K562 (cell line): Measurements from ENCODE around the gene IL17RB.

Experiments used
- ARID2 ChIP-seq: fragments of 450-650 bp; IDR thresholded peaks from 2 replicates; pipeline ENCODE4 v1.6.1; 2017; ENCODE audit warnings: antibody characterized with exemption, mild to moderate bottlenecking
- CEBPB ChIP-seq: fragments of 450-650 bp; IDR thresholded peaks from 2 replicates; pipeline ENCODE4 v1.6.1; 2016; ENCODE audit warnings: missing genetic modification characterization, missing compliant biosample characterization
- CTCF ChIP-seq, 3 experiments: IDR thresholded peaks in 2 of 3; conservative IDR thresholded peaks in 1 of 3; 2 replicates each; pipeline ENCODE4 v1.5.1; 2011 to 2012; ENCODE audit warnings: low read length in 3 of 3, mild to moderate bottlenecking in 3 of 3, control low read depth in 2 of 3, improper control_type of control experiment in 1 of 3, inconsistent platforms in 1 of 3, low read depth in 1 of 3, mixed read lengths in 1 of 3, moderate library complexity in 1 of 3; ENCODE audit not compliant: insufficient read depth in 2 of 3
- EP300 ChIP-seq: IDR thresholded peaks from 2 replicates; pipeline ENCODE4 v1.6.1; 2012; ENCODE audit warnings: low read length, improper control_type of control experiment
- ILF3 ChIP-seq: fragments of 450-650 bp; IDR thresholded peaks from 2 replicates; pipeline ENCODE4 v1.6.1; 2018; ENCODE audit warnings: antibody characterized with exemption, mild to moderate bottlenecking, moderate library complexity, borderline replicate concordance
- MEIS2 ChIP-seq: fragments of 450-650 bp; IDR thresholded peaks from 2 replicates; pipeline ENCODE4 v1.6.1; 2014; ENCODE audit warnings: mild to moderate bottlenecking; ENCODE audit not compliant: partially characterized antibody
- MNT ChIP-seq, 2 experiments: fragments of 450-650 bp; conservative IDR thresholded peaks; 2 replicates each; pipeline ENCODE4 v1.6.1; 2017; ENCODE audit warnings: mild to moderate bottlenecking in 2 of 2, moderate library complexity in 2 of 2
- PHF21A ChIP-seq: fragments of 450-650 bp; IDR thresholded peaks from 2 replicates; pipeline ENCODE4 v1.6.1; 2017; ENCODE audit warnings: low read depth, borderline replicate concordance
- THRAP3 ChIP-seq: fragments of 450-650 bp; IDR thresholded peaks from 2 replicates; pipeline ENCODE4 v1.6.1; 2016; ENCODE audit warnings: mild to moderate bottlenecking, inconsistent platforms, borderline replicate concordance
- ZBTB1 ChIP-seq: sonication (generic); formaldehyde crosslinking; IDR thresholded peaks from 2 replicates; pipeline ENCODE4 v1.8.1; 2023; ENCODE audit warnings: missing genetic modification reagents, low read depth, mild to moderate bottlenecking, borderline replicate concordance
- ZNF609 ChIP-seq: sonication (generic); formaldehyde crosslinking; IDR thresholded peaks from 2 replicates; pipeline ENCODE4 v1.8.1; 2023; ENCODE audit warnings: missing genetic modification reagents, mild to moderate bottlenecking, borderline replicate concordance
- ZNF785 ChIP-seq: fragments of 250-450 bp; sonication (Bioruptor Pico); IDR thresholded peaks from 2 replicates; pipeline ENCODE4 v1.4.0; 2020; ENCODE audit warnings: mild to moderate bottlenecking

GRCh38 chr3:53819163-53819868, 27.1 kb upstream of the IL17RB start:
- TF ChIP-seq PHF21A = no peak
- TF ChIP-seq ARID2 = no peak
- TF ChIP-seq CTCF (IDR thresholded peaks at IDR 0.05 in 2 of 3, conservative IDR thresholded peaks at IDR 0.05 in 1 of 3; ENCODE audit: insufficient read depth in 2 of 3, low read depth in 1 of 3, low read length in 3 of 3) = no peak
- no peak for TF ChIP-seq EP300
- no peak for TF ChIP-seq ZNF785 (CRISPR knock-in tag)
- TF ChIP-seq THRAP3 = no peak
- no peak for TF ChIP-seq CEBPB (tag)
- no peak for TF ChIP-seq MEIS2
- TF ChIP-seq ZNF609 (CRISPR knock-in tag) = no peak
- no peak for TF ChIP-seq ILF3
- TF ChIP-seq MNT (conservative IDR thresholded peaks at IDR 0.05) = no peak
- TF ChIP-seq ZBTB1 (CRISPR knock-in tag) = no peak
